Measurements from ENCODE around the gene KRT79.

GRCh38 chr12:52870361-52871290 is 36.5 kb upstream of the KRT79 start:
- TF ChIP-seq ZNF274 (IDR thresholded peaks at IDR 0.05; ENCODE audit: low read depth, low read length): no peak
- no peak for TF ChIP-seq YY1 (IDR thresholded peaks at IDR 0.05; ENCODE audit: insufficient read depth, insufficient read length)
